ENCODE data around the gene OR1F1. TPM values are rescaled to one million over a fixed set of nuclear protein-coding genes. Genes with fewer than 3 reads are reported as not detected.

Gene OR1F1
- total and polyA plus RNA-seq, 2 of the 8 experiments (the other 6 are each of a cell fraction or from before 2014, with no cell fraction given): 0.52 to 1.2 TPM

DNA sequence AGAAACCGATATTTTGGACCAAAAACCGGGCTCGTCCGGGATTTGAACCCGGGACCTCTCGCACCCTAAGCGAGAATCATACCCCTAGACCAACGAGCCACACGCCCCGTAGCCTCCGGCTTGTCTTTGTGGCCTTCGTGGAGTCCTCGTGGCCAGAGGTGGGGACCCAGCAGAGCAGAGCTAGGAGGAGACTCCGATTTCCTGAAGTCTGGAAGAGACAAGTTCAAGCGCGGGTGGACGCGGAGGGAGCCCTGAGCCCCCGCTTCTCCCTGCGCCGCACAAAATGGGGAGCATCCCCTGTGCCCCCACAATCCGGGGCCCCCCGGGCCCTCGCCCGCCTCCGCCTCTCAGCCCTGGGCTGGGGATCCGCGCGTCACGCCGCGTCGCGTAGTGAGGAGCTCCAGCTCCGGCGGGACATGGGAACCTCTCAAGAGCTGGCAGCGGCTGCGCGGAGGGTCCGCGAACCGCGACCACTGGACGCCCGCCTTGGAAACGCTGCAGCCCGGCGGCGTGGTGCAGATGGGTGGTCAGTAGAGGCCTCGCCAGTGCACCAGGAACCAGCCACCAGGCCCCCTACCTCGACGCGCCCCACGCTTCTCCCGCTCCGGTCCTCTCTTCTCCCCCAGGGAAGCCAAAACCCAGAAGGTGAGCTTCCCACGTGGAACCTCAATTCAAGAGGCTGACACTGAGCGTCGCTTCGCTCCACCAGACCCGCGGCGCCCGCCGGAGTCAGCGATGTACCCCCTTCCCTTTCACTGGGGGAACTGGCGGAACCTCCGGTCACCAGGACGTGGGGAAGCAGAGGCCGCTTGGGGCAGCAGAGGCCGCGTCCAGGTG lies 5.2 kb upstream of the OR1F1 start (continued):
- TF ChIP-seq RAD21 (IDR thresholded peaks at IDR 0.05 in 1 of 2, conservative IDR thresholded peaks at IDR 0.05 in 1 of 2; ENCODE audit: low read depth in 2 of 2, low read length in 2 of 2) (peak in 1 of 2 experiments; percentile 12; a peak in 1 of 4 replicates), KDM4A (IDR thresholded peaks at IDR 0.05; ENCODE audit: low read depth, low read length, severe bottlenecking) (peak; percentile 91), TEAD4 (IDR thresholded peaks at IDR 0.05; ENCODE audit: low read depth, low read length) (peak; percentile 74), HDAC6 (IDR thresholded peaks at IDR 0.05; ENCODE audit: low read depth, low read length) (no peak), RNF2 (IDR thresholded peaks at IDR 0.05; ENCODE audit: borderline replicate concordance, low read depth, low read length, missing control alignments, poor library complexity, severe bottlenecking) (peak; percentile 38), ASH2L (IDR thresholded peaks at IDR 0.05; ENCODE audit: low read length) (peak; percentile 89), SIN3A (conservative IDR thresholded peaks at IDR 0.05 in 1 of 2, IDR thresholded peaks at IDR 0.05 in 1 of 2; ENCODE audit: low read depth in 1 of 2, low read length in 2 of 2) (peak in 1 of 2 experiments; percentile 42; a peak in 1 of 4 replicates), SP4 (IDR thresholded peaks at IDR 0.05; ENCODE audit: low read length) (0 out of 2 replicates have a peak, but pooled peaks have one; percentile 51), CTBP2 (IDR thresholded peaks at IDR 0.05; ENCODE audit: borderline replicate concordance, insufficient read depth, insufficient read length, low read length) (no peak)
- TF ChIP-seq, protein P1, sequence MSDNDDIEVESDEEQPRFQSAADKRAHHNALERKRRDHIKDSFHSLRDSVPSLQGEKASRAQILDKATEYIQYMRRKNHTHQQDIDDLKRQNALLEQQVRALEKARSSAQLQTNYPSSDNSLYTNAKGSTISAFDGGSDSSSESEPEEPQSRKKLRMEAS (IDR thresholded peaks at IDR 0.05): peak; percentile 70
- TF ChIP-seq, protein P2, sequence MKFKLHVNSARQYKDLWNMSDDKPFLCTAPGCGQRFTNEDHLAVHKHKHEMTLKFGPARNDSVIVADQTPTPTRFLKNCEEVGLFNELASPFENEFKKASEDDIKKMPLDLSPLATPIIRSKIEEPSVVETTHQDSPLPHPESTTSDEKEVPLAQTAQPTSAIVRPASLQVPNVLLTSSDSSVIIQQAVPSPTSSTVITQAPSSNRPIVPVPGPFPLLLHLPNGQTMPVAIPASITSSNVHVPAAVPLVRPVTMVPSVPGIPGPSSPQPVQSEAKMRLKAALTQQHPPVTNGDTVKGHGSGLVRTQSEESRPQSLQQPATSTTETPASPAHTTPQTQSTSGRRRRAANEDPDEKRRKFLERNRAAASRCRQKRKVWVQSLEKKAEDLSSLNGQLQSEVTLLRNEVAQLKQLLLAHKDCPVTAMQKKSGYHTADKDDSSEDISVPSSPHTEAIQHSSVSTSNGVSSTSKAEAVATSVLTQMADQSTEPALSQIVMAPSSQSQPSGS (IDR thresholded peaks at IDR 0.05; ENCODE audit: low read length): no peak
- TF ChIP-seq, protein P3, sequence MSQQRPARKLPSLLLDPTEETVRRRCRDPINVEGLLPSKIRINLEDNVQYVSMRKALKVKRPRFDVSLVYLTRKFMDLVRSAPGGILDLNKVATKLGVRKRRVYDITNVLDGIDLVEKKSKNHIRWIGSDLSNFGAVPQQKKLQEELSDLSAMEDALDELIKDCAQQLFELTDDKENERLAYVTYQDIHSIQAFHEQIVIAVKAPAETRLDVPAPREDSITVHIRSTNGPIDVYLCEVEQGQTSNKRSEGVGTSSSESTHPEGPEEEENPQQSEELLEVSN (IDR thresholded peaks at IDR 0.05): no peak; the same call in 1 of the 2 replicates
